Endothelial cell of umbilical vein (primary cell): Measurements from ENCODE around the gene CMIP. TPM values are rescaled to one million over a fixed set of nuclear protein-coding genes. Genes with fewer than 3 reads are reported as not detected.

Experiments
- BruUV-seq: library from RNA; stranded (reverse); fragments of 400-500 nt; replicated peaks from 2 replicates; lab custom pipeline; 2021; lab: Mats Ljungman, UMichigan
- CTCF ChIA-PET: fragments of 300-600, 350-600 bp; sonication (Branson Sonifier 250); formaldehyde crosslinking; loops from one replicate; lab custom pipeline; 2021; ENCODE audit warnings: antibody characterized with exemption, inconsistent platforms; lab: Charles Lee
- POLR2A ChIA-PET: fragments of 300-600, 350-600 bp; sonication (Branson Sonifier 250); formaldehyde crosslinking; loops from one replicate; lab custom pipeline; 2021; ENCODE audit warnings: antibody characterized with exemption, inconsistent platforms; lab: Charles Lee
- DNase-seq: peaks from one replicate; pipeline ENCODE4 v3.0.0-alpha.2; 2011; ENCODE audit warnings: low read depth, low spot score
- FAIRE-seq: peaks from 2 replicates; lab custom pipeline; 2011; peaks lifted over from hg19 to GRCh38; lab: Jason Lieb, UNC
- H2AFZ ChIP-seq: 2 replicates; pipeline ENCODE4 v1.6.0; 2012; ENCODE audit warnings: low read depth, low read length, control low read depth, inconsistent platforms
- H3K27ac ChIP-seq: 2 replicates; pipeline ENCODE4 v1.5.1; 2011; ENCODE audit warnings: low read depth, mild to moderate bottlenecking, control low read depth, low read length, moderate library complexity; ENCODE audit not compliant: insufficient read depth
- H3K27me3 ChIP-seq, 2 experiments: 2 replicates each; pipeline versions ENCODE4 v1.6.0 to v1.6.1; 2011; ENCODE audit warnings: low read length in 2 of 2, mixed read lengths in 1 of 2; ENCODE audit not compliant: control insufficient read depth in 2 of 2, insufficient read depth in 2 of 2
- H3K36me3 ChIP-seq, 2 experiments: 2 replicates in 1 of 2; 3 replicates in 1 of 2; pipeline ENCODE4 v1.5.1; 2011; ENCODE audit warnings: low read length in 2 of 2, mild to moderate bottlenecking in 1 of 2, moderate library complexity in 1 of 2; ENCODE audit not compliant: control insufficient read depth in 2 of 2, insufficient read depth in 2 of 2; ENCODE audit errors: extremely low read depth in 1 of 2
- H3K4me1 ChIP-seq: 3 replicates; pipeline ENCODE4 v1.5.1; 2011; ENCODE audit warnings: mild to moderate bottlenecking, low read length; ENCODE audit not compliant: control insufficient read depth, insufficient read depth; ENCODE audit errors: extremely low read depth
- H3K4me2 ChIP-seq: 2 replicates; pipeline ENCODE4 v1.6.1; 2011; ENCODE audit warnings: low read length, control low read depth, mixed read lengths; ENCODE audit not compliant: insufficient read depth
- H3K4me3 ChIP-seq, 3 experiments: fragments of 200-600 bp in 1 of 3; sonication (generic), shearing (Covaris generic) in 1 of 3; replicated peaks in 1 of 3; 2 replicates each; pipeline ENCODE4 v1.5.1; 2011 to 2016; ENCODE audit warnings: control low read depth in 3 of 3, low read length in 3 of 3, mild to moderate bottlenecking in 2 of 3, inconsistent platforms in 1 of 3, low read depth in 1 of 3, moderate library complexity in 1 of 3; ENCODE audit not compliant: insufficient read depth in 1 of 3
- H3K79me2 ChIP-seq: 2 replicates; pipeline ENCODE4 v1.6.0; 2012; ENCODE audit warnings: low read length, inconsistent platforms; ENCODE audit not compliant: control insufficient read depth, insufficient read depth
- H3K9ac ChIP-seq: replicated peaks from 2 replicates; pipeline ENCODE3; 2011; ENCODE audit warnings: low read length, control low read depth; ENCODE audit not compliant: insufficient read depth; ENCODE audit errors: extremely low read depth
- H3K9me1 ChIP-seq: replicated peaks from 3 replicates; pipeline ENCODE4 v1.6.0; 2011; ENCODE audit warnings: mild to moderate bottlenecking, low read length; ENCODE audit not compliant: control insufficient read depth, insufficient read depth; ENCODE audit errors: extremely low read depth
- H3K9me3 ChIP-seq: replicated peaks from 2 replicates; pipeline ENCODE4 v1.5.1; 2012; ENCODE audit warnings: low read length, inconsistent platforms; ENCODE audit not compliant: control insufficient read depth, insufficient read depth
- H4K20me1 ChIP-seq: replicated peaks from 2 replicates; pipeline ENCODE3; 2011; ENCODE audit warnings: mild to moderate bottlenecking, low read length; ENCODE audit not compliant: control insufficient read depth, insufficient read depth; ENCODE audit errors: extremely low read depth
- CTCF ChIP-seq, 2 donors: IDR thresholded peaks; 1 replicate in 1 of 2; 2 replicates in 1 of 2; pipeline ENCODE4 v1.5.1; 2011; ENCODE audit warnings: low read length in 2 of 2, mild to moderate bottlenecking in 2 of 2, moderate library complexity in 2 of 2, control low read depth in 1 of 2, inconsistent platforms in 1 of 2, low read depth in 1 of 2; ENCODE audit not compliant: insufficient read depth in 1 of 2; ENCODE audit errors: extremely low read depth in 1 of 2
- EZH2 ChIP-seq: IDR thresholded peaks from 2 replicates; pipeline ENCODE4 v1.6.1; 2012; ENCODE audit warnings: borderline replicate concordance, low read depth, mild to moderate bottlenecking, moderate library complexity, low read length, inconsistent platforms; ENCODE audit not compliant: severe bottlenecking
- FOS ChIP-seq: IDR thresholded peaks from 2 replicates; pipeline ENCODE4 v1.6.1; 2011; ENCODE audit warnings: mild to moderate bottlenecking, low read length, moderate library complexity, borderline replicate concordance; ENCODE audit not compliant: insufficient read depth
- GATA2 ChIP-seq: IDR thresholded peaks from 2 replicates; pipeline ENCODE4 v1.7.0; 2011; ENCODE audit warnings: low read depth, mild to moderate bottlenecking, moderate library complexity, mixed read lengths, low read length; ENCODE audit not compliant: insufficient read length, insufficient read depth
- JUN ChIP-seq: IDR thresholded peaks from 2 replicates; pipeline ENCODE4 v1.6.1; 2011; ENCODE audit warnings: borderline replicate concordance, low read depth; ENCODE audit not compliant: insufficient read length, insufficient read depth
- MAX ChIP-seq: IDR thresholded peaks from 2 replicates; pipeline ENCODE4 v1.6.1; 2011; ENCODE audit not compliant: insufficient read depth, insufficient read length
- POLR2A ChIP-seq: IDR thresholded peaks from 2 replicates; pipeline ENCODE4 v1.6.1; 2012; ENCODE audit warnings: low read depth, mild to moderate bottlenecking, control low read depth, low read length
- dilution Hi-C: fragments of 300-500 bp; cut with MboI; formaldehyde crosslinking; loops from one replicate; pipeline ENCODE4 v1.15.0; 2019; ENCODE audit warnings: low sequenced_read_pairs; ENCODE audit not compliant: extremely low pct_ligation_motif_present
- intact Hi-C: fragments of 100-400 bp; cut with micrococcal nuclease; formaldehyde crosslinking; loops from one replicate; pipeline ENCODE4 v1.10.0; 2022
- polyA plus RNA-seq, 4 experiments: library from polyadenylated mRNA; depleted of rRNA in 3 of 4; stranded (reverse) in 3 of 4; unstranded in 1 of 4; fragments of >200 nt; gene quantifications; 2 replicates each; pipeline versions ENCODE4 v1.2.1 to v1.2.3, GENCODE V29; 2011 to 2012; ENCODE audit warnings: missing spikeins in 1 of 4
- total RNA-seq: library from RNA; stranded (reverse); gene quantifications from 2 replicates; pipeline ENCODE4 v1.2.3, GENCODE V29; 2021

CMIP gene
- total and polyA plus RNA-seq, 2 donors (not counting 3 experiments of a cell fraction or from before 2014, with no cell fraction given), result 29.0 to 101 TPM

GRCh38 chr16:81571592-81572385, 127.2 kb downstream of the CMIP start:
- peaks cover 34% of the 10 kb centered on the region for H3K79me2 ChIP-seq
- DNase-seq (no peak), FAIRE-seq (no peak)
- H3K9me3 ChIP-seq, result no peaks in the 10 kb centered on the region
- BruUV-seq, result no TSS peak
- no peak overlapping the region for H3K4me2 ChIP-seq
- intact Hi-C loops, result no loop called here
- H3K4me3 ChIP-seq, result no peak overlapping the region
- no peak for TF ChIP-seq FOS
- TF ChIP-seq CTCF (IDR thresholded peaks at IDR 0.05; ENCODE audit: extremely low read depth in 1 of 2, insufficient read depth in 1 of 2, low read depth in 1 of 2, low read length in 2 of 2), result no peak
- no peak for TF ChIP-seq MAX
- TF ChIP-seq EZH2, result no peak
- TF ChIP-seq GATA2, result no peak
- TF ChIP-seq JUN, result no peak
- no peak for TF ChIP-seq POLR2A
- H3K27ac ChIP-seq, result no peak overlapping the region
- no peaks in the 10 kb centered on the region for H3K9me1 ChIP-seq
- no peak overlapping the region for H3K9ac ChIP-seq
- dilution Hi-C loops, result no loop called here
- ChIA-PET CTCF (no interaction called here), POLR2A (no interaction called here)
- H4K20me1 ChIP-seq, result no peaks in the 10 kb centered on the region
- peaks cover 9% of the 10 kb centered on the region for H3K4me1 ChIP-seq
- H2AFZ ChIP-seq, result no peak overlapping the region
- no peaks in the 10 kb centered on the region for H3K36me3 ChIP-seq
- H3K27me3 ChIP-seq, result no peaks in the 10 kb centered on the region
